Activated naive CD8-positive, alpha-beta T cell treated with anti-CD3 and anti-CD28 coated beads, Interleukin-2, amount 50 U/mL, for 24 hours (primary cell): ENCODE measurements around the gene PAM.

Experiments used
- ATAC-seq: fragments of 150-1000 bp; cut with Tn5 transposase; one replicate; pipeline ENCODE4 v1.10.0; 2021
- DNase-seq: peaks from one replicate; pipeline ENCODE4 v3.0.0; 2021
- H3K27ac Mint-ChIP-seq: one replicate; pipeline ENCODE4 v1.8.0; 2021; ENCODE audit warnings: mild to moderate bottlenecking, mixed read lengths
- H3K27me3 Mint-ChIP-seq: one replicate; pipeline ENCODE4 v1.8.0; 2021; ENCODE audit warnings: mixed read lengths
- H3K36me3 Mint-ChIP-seq: one replicate; pipeline ENCODE4 v1.8.0; 2021; ENCODE audit warnings: low read depth, mixed read lengths
- H3K4me1 Mint-ChIP-seq: one replicate; pipeline ENCODE4 v1.8.0; 2021; ENCODE audit warnings: mixed read lengths
- H3K4me3 Mint-ChIP-seq: one replicate; pipeline ENCODE4 v1.8.0; 2021; ENCODE audit warnings: mild to moderate bottlenecking, moderate library complexity, mixed read lengths
- H3K9me3 Mint-ChIP-seq: one replicate; pipeline ENCODE4 v1.8.0; 2021; ENCODE audit warnings: mixed read lengths

Gene PAM

DNA sequence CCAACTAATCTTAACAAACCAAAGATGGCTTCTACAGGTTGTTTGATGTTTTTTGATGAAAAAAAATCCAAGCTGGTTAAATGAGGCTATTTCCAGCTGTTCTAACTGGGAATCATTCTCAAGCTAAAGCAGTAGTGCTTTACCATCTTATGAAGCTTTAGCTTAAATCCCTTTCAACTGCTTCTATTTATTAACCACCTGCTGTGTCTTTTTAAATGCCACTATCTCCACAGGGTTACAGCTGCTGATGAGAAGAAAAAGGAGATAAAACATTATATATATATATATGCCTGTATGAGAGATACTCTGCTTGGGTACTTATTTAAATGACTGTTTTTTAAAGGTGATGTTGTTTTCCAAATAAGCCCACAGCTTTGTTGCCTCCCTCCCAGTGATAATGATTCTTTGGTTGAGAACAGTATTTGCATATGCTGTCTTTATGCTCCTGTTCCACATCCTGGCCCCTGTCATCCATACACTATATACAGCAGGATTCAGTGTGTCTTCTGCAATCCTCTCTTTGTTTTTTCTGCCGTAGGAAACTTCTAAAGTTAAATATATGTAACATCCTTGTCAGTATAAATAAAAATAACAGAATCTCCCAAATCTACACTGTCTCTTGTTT is 164.0 kb downstream of the PAM start:
- Mint-ChIP-seq H3K27ac (no peak overlapping the region), H3K27me3 (no peaks in the 10 kb centered on the region), H3K36me3 (peaks cover 17% of the 10 kb centered on the region), H3K4me1 (no peaks in the 10 kb centered on the region), H3K4me3 (no peak overlapping the region), H3K9me3 (no peaks in the 10 kb centered on the region)
- no peak for ATAC-seq
- DNase-seq, result no peak

- ATAC-seq (no peak), DNase-seq (no peak)
- H3K4me1 Mint-ChIP-seq, result no peaks in the 10 kb centered on the region
- H3K27me3 Mint-ChIP-seq, result no peaks in the 10 kb centered on the region
- peaks cover 24% of the 10 kb centered on the region for H3K36me3 Mint-ChIP-seq
- no peak overlapping the region for H3K4me3 Mint-ChIP-seq
- no peak overlapping the region for H3K27ac Mint-ChIP-seq
- no peaks in the 10 kb centered on the region for H3K9me3 Mint-ChIP-seq
Observed at GRCh38 chr5:102920762-102921161, 165.7 kb downstream of the PAM start.

- DNase-seq (no peak), ATAC-seq (no peak)
- Mint-ChIP-seq H3K4me3 (no peak overlapping the region), H3K27ac (no peak overlapping the region), H3K9me3 (no peaks in the 10 kb centered on the region), H3K36me3 (peaks cover 24% of the 10 kb centered on the region), H3K4me1 (no peaks in the 10 kb centered on the region), H3K27me3 (no peaks in the 10 kb centered on the region)
Observed at GRCh38 chr5:102921341-102922044, 166.4 kb downstream of the PAM start.

GRCh38 chr5:102922111-102922720 is 167.1 kb downstream of the PAM start:
- H3K27ac Mint-ChIP-seq, result no peak overlapping the region

DNA sequence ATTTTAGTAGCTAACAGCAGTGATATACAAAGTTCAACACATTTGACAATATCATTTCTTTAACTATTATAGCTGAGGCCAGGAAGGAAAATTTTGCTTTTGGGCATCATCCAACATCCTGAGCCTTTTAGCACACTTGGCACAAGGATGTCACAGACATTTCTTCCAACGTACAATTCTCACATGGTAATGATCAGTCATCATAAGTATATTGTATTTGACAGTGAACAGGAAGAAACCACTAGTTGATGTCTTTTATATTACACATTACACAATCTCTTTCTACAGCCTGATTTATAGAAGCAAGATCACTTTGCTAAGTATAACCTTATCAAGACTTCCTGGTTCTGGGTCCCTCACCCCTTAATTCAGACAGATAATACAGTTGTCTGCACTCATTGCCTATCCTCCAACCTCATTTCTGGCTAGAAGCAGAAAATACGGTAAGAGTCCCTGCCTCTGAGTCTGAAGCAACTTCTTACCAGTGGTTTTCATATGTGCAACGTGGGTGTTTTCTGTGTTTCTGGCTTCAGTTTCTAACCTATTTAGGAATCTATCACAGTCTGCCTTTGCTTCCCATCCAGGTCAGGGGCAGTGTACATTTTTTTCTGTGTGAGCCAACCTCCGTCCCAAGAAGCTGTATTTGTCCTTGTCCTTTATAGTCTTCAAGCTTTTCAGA is 167.8 kb downstream of the PAM start:
- no peaks in the 10 kb centered on the region for H3K9me3 Mint-ChIP-seq
- no peak overlapping the region for H3K4me3 Mint-ChIP-seq
- ATAC-seq (no peak), DNase-seq (no peak)
- no peak overlapping the region for H3K27ac Mint-ChIP-seq
- H3K36me3 Mint-ChIP-seq, result peaks cover 30% of the 10 kb centered on the region
- H3K4me1 Mint-ChIP-seq, result no peaks in the 10 kb centered on the region
- no peaks in the 10 kb centered on the region for H3K27me3 Mint-ChIP-seq

More at GRCh38 chr5:102922111-102922720, 167.1 kb downstream of the PAM start:
- no peak overlapping the region for H3K4me3 Mint-ChIP-seq
- DNase-seq (no peak), ATAC-seq (no peak)
- no peaks in the 10 kb centered on the region for H3K4me1 Mint-ChIP-seq
- H3K9me3 Mint-ChIP-seq, result no peaks in the 10 kb centered on the region
- H3K27me3 Mint-ChIP-seq, result no peaks in the 10 kb centered on the region
- peaks cover 28% of the 10 kb centered on the region for H3K36me3 Mint-ChIP-seq

GRCh38 chr5:102924963-102925362 is 169.9 kb downstream of the PAM start:
- H3K27ac Mint-ChIP-seq, result no peak overlapping the region
- peaks cover 28% of the 10 kb centered on the region for H3K36me3 Mint-ChIP-seq
- H3K4me3 Mint-ChIP-seq, result no peak overlapping the region
- no peaks in the 10 kb centered on the region for H3K27me3 Mint-ChIP-seq
- H3K4me1 Mint-ChIP-seq, result no peaks in the 10 kb centered on the region
- DNase-seq (no peak), ATAC-seq (no peak)
- no peaks in the 10 kb centered on the region for H3K9me3 Mint-ChIP-seq

DNA sequence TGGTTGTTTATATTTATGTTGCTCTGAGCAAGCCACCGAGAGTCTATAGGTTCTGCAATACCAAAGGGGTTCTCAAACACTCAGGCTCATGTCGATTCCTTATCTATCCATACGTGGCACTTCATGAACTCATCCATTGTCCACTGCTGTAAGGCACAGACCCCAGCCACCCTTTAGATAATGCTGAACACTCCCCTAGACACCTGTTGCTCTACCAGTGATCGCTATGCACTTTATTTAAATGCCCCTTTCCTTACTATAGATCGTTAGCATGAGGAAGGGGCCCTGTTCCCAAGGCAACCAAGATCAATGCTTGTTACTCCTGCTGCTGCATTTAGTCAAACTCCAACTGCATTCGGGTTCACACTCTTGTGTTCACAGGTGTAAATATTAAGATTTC is 171.9 kb downstream of the PAM start:
- no peak overlapping the region for H3K4me3 Mint-ChIP-seq
- no peak for ATAC-seq
- no peaks in the 10 kb centered on the region for H3K9me3 Mint-ChIP-seq
- no peaks in the 10 kb centered on the region for H3K27me3 Mint-ChIP-seq
- no peak for DNase-seq
- H3K4me1 Mint-ChIP-seq, result no peaks in the 10 kb centered on the region
- peaks cover 27% of the 10 kb centered on the region for H3K36me3 Mint-ChIP-seq
- H3K27ac Mint-ChIP-seq, result no peak overlapping the region

GRCh38 chr5:102930244-102930643 is 175.1 kb downstream of the PAM start:
- Mint-ChIP-seq H3K27ac (no peak overlapping the region), H3K27me3 (no peaks in the 10 kb centered on the region), H3K4me3 (no peak overlapping the region), H3K4me1 (peaks cover 3% of the 10 kb centered on the region), H3K36me3 (peaks cover 33% of the 10 kb centered on the region), H3K9me3 (no peaks in the 10 kb centered on the region)
- ATAC-seq (no peak), DNase-seq (no peak)

DNA sequence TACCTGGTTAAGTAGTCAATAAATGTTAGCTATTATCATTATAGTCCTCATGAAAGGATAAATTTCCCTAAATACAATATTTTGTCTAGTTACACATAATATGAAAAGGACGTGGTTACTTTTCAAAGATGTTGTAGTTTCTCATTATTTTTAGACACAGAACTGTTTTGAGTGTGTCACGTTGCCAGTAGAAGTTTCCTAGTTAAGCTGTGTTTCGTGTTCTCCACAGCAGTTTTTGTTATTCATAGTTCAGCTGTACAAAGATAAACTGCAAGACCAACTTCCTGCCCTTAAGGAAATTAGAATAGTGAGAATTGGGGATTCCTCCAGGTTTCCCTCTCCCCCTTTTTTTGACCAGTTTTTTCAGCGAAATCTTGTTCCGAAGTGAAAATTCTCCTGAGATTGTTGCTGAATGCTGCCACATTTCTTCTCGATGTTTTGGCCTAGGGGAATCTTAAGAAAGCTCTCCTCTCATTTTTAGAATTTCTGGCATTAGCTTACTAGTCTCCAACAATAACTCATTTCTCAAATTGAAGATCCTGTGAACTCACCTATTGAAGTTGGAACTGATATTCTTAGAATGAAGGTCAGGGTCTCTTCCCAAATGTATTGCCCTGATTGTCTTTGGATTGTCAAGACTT is 176.1 kb downstream of the PAM start:
- DNase-seq (no peak), ATAC-seq (no peak)
- Mint-ChIP-seq H3K4me1 (peaks cover 13% of the 10 kb centered on the region), H3K36me3 (peaks cover 31% of the 10 kb centered on the region), H3K4me3 (no peak overlapping the region), H3K27me3 (no peaks in the 10 kb centered on the region), H3K27ac (no peak overlapping the region), H3K9me3 (no peaks in the 10 kb centered on the region)

DNA sequence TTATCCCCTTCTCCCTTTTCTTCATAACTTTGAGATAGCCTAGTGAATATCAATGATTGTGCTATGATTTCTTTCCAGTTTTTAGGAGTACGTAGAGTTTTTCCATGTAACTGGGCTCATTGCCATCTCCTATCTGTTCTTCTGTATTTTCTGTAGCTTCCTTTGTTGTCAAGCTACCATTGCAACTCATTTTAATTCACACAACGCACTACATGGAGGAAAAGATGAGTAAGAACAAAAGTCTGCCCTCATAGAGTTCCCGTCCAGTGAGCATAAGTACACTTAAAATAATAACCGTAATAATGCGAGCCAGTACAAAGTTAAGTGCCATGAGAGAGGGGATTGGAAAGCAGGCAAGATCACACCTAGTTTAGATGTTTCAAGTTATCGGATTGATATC is 177.7 kb downstream of the PAM start:
- H3K4me3 Mint-ChIP-seq, result no peak overlapping the region
- H3K9me3 Mint-ChIP-seq, result no peaks in the 10 kb centered on the region
- ATAC-seq (no peak), DNase-seq (no peak)
- H3K4me1 Mint-ChIP-seq, result peaks cover 15% of the 10 kb centered on the region
- H3K36me3 Mint-ChIP-seq, result peaks cover 27% of the 10 kb centered on the region
- no peak overlapping the region for H3K27ac Mint-ChIP-seq
- H3K27me3 Mint-ChIP-seq, result no peaks in the 10 kb centered on the region

DNA sequence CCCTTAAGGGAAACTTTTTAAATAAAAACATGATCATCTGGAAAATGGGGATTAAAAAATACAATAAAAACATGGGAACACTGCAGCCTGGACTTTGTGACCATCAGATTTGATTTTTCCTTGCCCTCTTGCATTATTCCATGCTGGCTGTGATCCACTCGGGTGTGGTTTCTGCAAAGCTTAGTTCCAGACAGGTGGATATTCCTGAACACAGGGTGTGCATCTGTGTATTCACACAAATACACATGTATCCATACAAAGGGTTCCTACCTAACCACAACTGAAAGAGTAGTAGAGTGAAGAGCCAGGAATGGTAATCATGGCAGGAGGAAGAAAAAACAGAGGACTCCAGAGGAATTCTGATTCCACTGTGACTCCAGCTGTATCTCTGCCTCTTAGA is 178.2 kb downstream of the PAM start:
- H3K9me3 Mint-ChIP-seq, result no peaks in the 10 kb centered on the region
- no peak overlapping the region for H3K4me3 Mint-ChIP-seq
- H3K36me3 Mint-ChIP-seq, result peaks cover 27% of the 10 kb centered on the region
- H3K27ac Mint-ChIP-seq, result no peak overlapping the region
- ATAC-seq, result no peak
- H3K27me3 Mint-ChIP-seq, result no peaks in the 10 kb centered on the region
- no peak for DNase-seq
- peaks cover 15% of the 10 kb centered on the region for H3K4me1 Mint-ChIP-seq

DNA sequence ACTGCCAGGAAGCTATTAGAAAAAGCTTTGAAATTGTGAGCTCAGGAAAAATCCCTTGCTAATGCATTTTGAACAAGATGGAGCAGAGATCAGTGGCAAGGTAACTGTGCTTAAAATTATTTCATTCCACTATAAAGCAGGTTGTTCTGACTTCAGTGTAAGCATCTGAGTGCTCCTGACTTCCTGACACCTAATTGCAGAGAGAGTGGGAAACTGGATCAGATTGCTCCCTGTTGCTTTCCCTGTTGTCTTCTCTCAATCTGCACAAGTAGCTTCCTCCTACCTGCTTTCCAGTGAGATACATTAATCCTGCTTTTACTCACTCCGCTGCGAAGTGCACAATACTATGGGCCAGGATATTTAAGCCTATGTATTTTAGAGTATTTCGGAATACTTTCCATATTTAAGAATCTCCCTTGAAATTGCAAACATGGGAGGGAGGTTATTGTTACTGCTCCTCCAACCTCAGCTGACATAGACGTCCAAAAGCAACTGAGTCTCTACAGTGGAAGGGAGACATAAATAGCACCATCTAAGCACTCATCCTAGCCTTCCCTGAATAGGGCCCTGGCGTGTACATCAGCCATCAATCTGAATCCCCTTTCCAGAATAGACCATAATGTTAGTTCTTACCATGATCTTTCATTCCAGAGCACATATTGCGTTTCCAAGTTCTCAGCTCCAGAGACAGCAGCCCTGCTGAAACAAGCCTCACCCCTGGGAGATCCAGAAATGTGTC is 178.8 kb downstream of the PAM start:
- ATAC-seq, result no peak
- no peak overlapping the region for H3K4me3 Mint-ChIP-seq
- H3K27me3 Mint-ChIP-seq, result no peaks in the 10 kb centered on the region
- no peaks in the 10 kb centered on the region for H3K9me3 Mint-ChIP-seq
- H3K36me3 Mint-ChIP-seq, result peaks cover 27% of the 10 kb centered on the region
- peaks cover 15% of the 10 kb centered on the region for H3K4me1 Mint-ChIP-seq
- no peak for DNase-seq
- no peak overlapping the region for H3K27ac Mint-ChIP-seq

- ATAC-seq, result no peak
- no peak for DNase-seq
- H3K27ac Mint-ChIP-seq, result no peak overlapping the region
- no peaks in the 10 kb centered on the region for H3K27me3 Mint-ChIP-seq
- no peaks in the 10 kb centered on the region for H3K9me3 Mint-ChIP-seq
- H3K4me3 Mint-ChIP-seq, result no peak overlapping the region
- peaks cover 25% of the 10 kb centered on the region for H3K36me3 Mint-ChIP-seq
- peaks cover 18% of the 10 kb centered on the region for H3K4me1 Mint-ChIP-seq
Observed at GRCh38 chr5:102937894-102938293, 182.8 kb downstream of the PAM start.

DNA sequence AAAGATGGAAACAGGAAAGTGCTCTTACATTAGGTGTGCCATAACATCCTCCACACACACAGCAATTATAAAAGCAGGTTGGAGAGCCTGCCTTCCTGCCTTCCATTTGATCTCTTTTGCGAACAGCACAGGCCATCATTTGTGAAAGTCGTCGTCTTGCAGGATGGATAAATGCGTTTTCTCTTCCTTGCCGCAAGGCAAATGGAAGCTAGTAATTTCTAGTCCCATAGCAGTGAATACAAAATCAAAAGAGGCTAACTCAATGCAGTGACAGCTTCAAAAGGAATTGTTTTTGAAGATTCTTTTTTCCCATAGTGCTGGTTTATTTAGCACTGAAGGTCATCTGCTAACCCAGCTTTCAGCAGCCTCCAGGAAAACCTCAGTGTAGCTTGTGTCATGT is 186.0 kb downstream of the PAM start:
- peaks cover 10% of the 10 kb centered on the region for H3K36me3 Mint-ChIP-seq
- no peak overlapping the region for H3K27ac Mint-ChIP-seq
- no peak for DNase-seq
- no peaks in the 10 kb centered on the region for H3K9me3 Mint-ChIP-seq
- no peak for ATAC-seq
- peaks cover 6% of the 10 kb centered on the region for H3K4me1 Mint-ChIP-seq
- H3K4me3 Mint-ChIP-seq, result no peak overlapping the region
- H3K27me3 Mint-ChIP-seq, result no peaks in the 10 kb centered on the region
